Neuron (in vitro differentiated cells): ENCODE data around the gene BCCIP.

Source experiments
- H2AFZ ChIP-seq: one replicate; pipeline ENCODE4 v1.6.1; 2013; ENCODE audit warnings: low read depth, mild to moderate bottlenecking, inconsistent platforms, low read length, moderate library complexity
- H3K27me3 ChIP-seq: one replicate; pipeline ENCODE4 v1.6.1; 2013; ENCODE audit warnings: low read length; ENCODE audit not compliant: insufficient read depth
- H3K36me3 ChIP-seq: one replicate; pipeline ENCODE4 v1.6.1; 2013; ENCODE audit warnings: low read length; ENCODE audit not compliant: insufficient read depth
- H3K4me1 ChIP-seq: one replicate; pipeline ENCODE4 v1.6.1; 2013; ENCODE audit warnings: low read length; ENCODE audit not compliant: insufficient read depth
- H3K4me3 ChIP-seq: 2 replicates; pipeline ENCODE4 v1.5.1; 2013; ENCODE audit warnings: mild to moderate bottlenecking, low read length, moderate library complexity
- H3K9me3 ChIP-seq: one replicate; pipeline ENCODE4 v1.6.1; 2013; ENCODE audit warnings: low read length

Gene BCCIP

GRCh38 chr10:125865120-125865519 is 41.8 kb downstream of the BCCIP start:
- no peaks in the 10 kb centered on the region for H3K27me3 ChIP-seq
- no peaks in the 10 kb centered on the region for H3K4me1 ChIP-seq
- peaks cover 23% of the 10 kb centered on the region for H3K36me3 ChIP-seq
- H3K9me3 ChIP-seq: no peaks in the 10 kb centered on the region
- no peak overlapping the region for H3K4me3 ChIP-seq
- no peak overlapping the region for H2AFZ ChIP-seq

GRCh38 chr10:125866421-125867029 is 43.2 kb downstream of the BCCIP start:
- Histone ChIP-seq H3K36me3 (peaks cover 22% of the 10 kb centered on the region), H3K9me3 (no peaks in the 10 kb centered on the region), H2AFZ (no peak overlapping the region), H3K4me1 (no peaks in the 10 kb centered on the region), H3K27me3 (no peaks in the 10 kb centered on the region), H3K4me3 (no peak overlapping the region)

GRCh38 chr10:125868372-125868975 is 45.1 kb downstream of the BCCIP start:
- Histone ChIP-seq H3K4me3 (no peak overlapping the region), H2AFZ (no peak overlapping the region), H3K4me1 (no peaks in the 10 kb centered on the region), H3K27me3 (no peaks in the 10 kb centered on the region), H3K9me3 (no peaks in the 10 kb centered on the region), H3K36me3 (peaks cover 20% of the 10 kb centered on the region)

GRCh38 chr10:125871338-125871737 is 48.0 kb downstream of the BCCIP start:
- Histone ChIP-seq H3K4me1 (no peaks in the 10 kb centered on the region), H2AFZ (no peak overlapping the region), H3K27me3 (no peaks in the 10 kb centered on the region), H3K4me3 (no peak overlapping the region), H3K36me3 (peaks cover 20% of the 10 kb centered on the region), H3K9me3 (peaks cover 12% of the 10 kb centered on the region)

- Histone ChIP-seq H3K9me3 (peaks cover 17% of the 10 kb centered on the region), H3K27me3 (no peaks in the 10 kb centered on the region), H3K36me3 (peaks cover 17% of the 10 kb centered on the region), H2AFZ (no peak overlapping the region), H3K4me1 (peaks cover 30% of the 10 kb centered on the region), H3K4me3 (peak overlapping the region; percentile 49)
Measured at GRCh38 chr10:125878957-125879835, 55.9 kb downstream of the BCCIP start.

- Histone ChIP-seq H3K36me3 (peaks cover 10% of the 10 kb centered on the region), H3K4me1 (peaks cover 30% of the 10 kb centered on the region), H3K9me3 (peaks cover 10% of the 10 kb centered on the region), H3K4me3 (peak overlapping the region; percentile 49), H2AFZ (no peak overlapping the region), H3K27me3 (no peaks in the 10 kb centered on the region)
Measured at GRCh38 chr10:125880719-125881118, 57.4 kb downstream of the BCCIP start.

- Histone ChIP-seq H3K4me1 (peaks cover 30% of the 10 kb centered on the region), H2AFZ (no peak within 1 kb of the TSS), H3K4me3 (peak within 1 kb of the TSS; percentile 49), H3K9me3 (peaks cover 6% of the 10 kb centered on the region), H3K36me3 (peaks cover 7% of the 10 kb centered on the region), H3K27me3 (no peaks in the 10 kb centered on the region)
Measured at GRCh38 chr10:125881192-125881591, 57.8 kb downstream of the BCCIP start, which contains the start of gene DHX32. Gene DHX32 (minus strand): TSS chr10:125881292. CDS start chr10:125880824, 468 bp downstream.

GRCh38 chr10:125882596-125882995 is 59.2 kb downstream of the BCCIP start:
- Histone ChIP-seq H3K4me3 (no peak overlapping the region), H3K27me3 (no peaks in the 10 kb centered on the region), H3K4me1 (peaks cover 30% of the 10 kb centered on the region), H3K36me3 (no peaks in the 10 kb centered on the region), H3K9me3 (peaks cover 1% of the 10 kb centered on the region), H2AFZ (no peak overlapping the region)

- Histone ChIP-seq H3K27me3 (no peaks in the 10 kb centered on the region), H3K4me1 (peaks cover 30% of the 10 kb centered on the region), H3K4me3 (no peak overlapping the region), H3K36me3 (no peaks in the 10 kb centered on the region), H2AFZ (no peak overlapping the region), H3K9me3 (peaks cover under 1% of the 10 kb centered on the region)
Measured at GRCh38 chr10:125883211-125883610, 59.9 kb downstream of the BCCIP start.
